DMS 273 (cell line): Measurements from ENCODE around the gene TRIM64.
"Not testable (repeated sequence)": the region's sequence is repeated elsewhere in the genome, so short reads cannot be mapped to it uniquely, and the experiment has no call there.

Source experiments
- DNase-seq: peaks from one replicate; lab custom pipeline; 2025; ENCODE audit not compliant: unreplicated experiment; lab: John Stamatoyannopoulos, UW

The TRIM64 gene, protein sequence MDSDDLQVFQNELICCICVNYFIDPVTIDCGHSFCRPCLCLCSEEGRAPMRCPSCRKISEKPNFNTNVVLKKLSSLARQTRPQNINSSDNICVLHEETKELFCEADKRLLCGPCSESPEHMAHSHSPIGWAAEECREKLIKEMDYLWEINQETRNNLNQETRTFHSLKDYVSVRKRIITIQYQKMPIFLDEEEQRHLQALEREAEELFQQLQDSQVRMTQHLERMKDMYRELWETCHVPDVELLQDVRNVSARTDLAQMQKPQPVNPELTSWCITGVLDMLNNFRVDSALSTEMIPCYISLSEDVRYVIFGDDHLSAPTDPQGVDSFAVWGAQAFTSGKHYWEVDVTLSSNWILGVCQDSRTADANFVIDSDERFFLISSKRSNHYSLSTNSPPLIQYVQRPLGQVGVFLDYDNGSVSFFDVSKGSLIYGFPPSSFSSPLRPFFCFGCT

DNA sequence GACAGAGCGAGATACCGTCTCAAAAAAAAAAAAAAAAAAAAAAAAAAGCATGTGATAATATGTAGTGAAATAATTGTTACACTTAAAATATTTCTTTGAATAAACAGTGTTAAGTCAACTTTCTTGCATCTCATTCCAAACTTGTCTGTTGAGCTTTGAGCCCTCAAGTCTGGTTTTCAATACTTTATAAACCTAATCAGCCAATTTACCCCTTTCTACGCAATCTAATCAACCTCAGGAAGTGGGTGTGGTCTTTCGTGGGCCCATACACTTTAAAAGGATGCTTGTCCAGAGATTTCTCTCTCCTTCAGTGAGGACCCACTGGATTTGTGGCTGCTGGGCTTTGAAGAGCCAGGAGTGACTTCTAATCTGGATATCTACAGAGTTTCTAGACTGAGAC, at the start of gene TRIM64:
TRIM64 (plus strand) TSS at position 301 of the 400 bp plus-strand sequence. CDS start 2,467 bp downstream, outside the sequence.
- DNase-seq = not testable (repeated sequence)

DNA sequence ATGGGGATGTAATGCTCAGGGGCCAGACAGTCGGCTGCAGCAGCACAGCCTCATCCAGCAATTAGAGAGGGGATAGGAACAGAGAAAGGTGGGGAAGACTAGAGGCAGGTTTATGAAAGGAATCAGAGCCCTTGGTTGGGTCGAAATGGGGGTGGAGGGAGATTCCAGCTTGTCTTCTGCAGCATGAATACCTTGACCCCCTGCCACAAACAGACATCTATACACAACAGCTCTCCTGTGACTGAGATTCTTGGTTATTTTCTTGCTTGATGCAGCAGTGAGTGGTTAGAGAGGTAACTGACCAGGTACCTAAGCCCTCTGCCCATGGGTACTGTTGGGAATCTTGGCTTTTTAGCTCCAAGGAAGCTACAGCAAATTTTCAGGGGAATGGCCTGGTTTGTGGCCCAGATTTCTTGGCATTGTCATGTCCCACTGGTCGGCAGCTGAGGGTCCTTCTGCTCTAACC, 43.6 kb upstream of the TRIM64 start, which contains the start of gene TRIM49D1:
TRIM49D1 (minus strand) TSS at position 51 of the 466 bp plus-strand sequence. CDS start 4,535 bp downstream, outside the sequence.
- DNase-seq = no peak

DNA sequence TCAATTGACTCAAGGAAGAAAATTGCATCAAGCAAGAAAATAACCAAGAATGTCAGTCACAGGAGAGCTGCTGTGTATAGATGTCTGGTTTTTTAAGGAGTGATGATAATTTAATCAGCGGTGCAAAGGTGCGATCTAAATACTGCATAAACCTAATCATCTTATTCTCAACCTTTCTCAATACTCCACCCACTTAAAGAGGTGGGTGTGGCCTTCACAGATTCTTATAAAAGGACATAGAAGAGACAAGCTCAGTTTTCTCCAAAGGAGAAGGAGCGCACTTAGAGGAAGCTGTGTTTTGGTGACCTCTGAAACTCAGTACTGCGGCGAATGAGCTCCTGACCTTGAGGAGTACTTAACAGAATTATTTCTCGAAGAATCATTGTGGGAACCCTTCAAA, 42.1 kb upstream of the TRIM64 start, which contains the start of gene TRIM49D2:
TRIM49D2 (plus strand) TSS at position 301 of the 400 bp plus-strand sequence. CDS start 2,698 bp downstream, outside the sequence.
- DNase-seq = not testable (repeated sequence)

DNA sequence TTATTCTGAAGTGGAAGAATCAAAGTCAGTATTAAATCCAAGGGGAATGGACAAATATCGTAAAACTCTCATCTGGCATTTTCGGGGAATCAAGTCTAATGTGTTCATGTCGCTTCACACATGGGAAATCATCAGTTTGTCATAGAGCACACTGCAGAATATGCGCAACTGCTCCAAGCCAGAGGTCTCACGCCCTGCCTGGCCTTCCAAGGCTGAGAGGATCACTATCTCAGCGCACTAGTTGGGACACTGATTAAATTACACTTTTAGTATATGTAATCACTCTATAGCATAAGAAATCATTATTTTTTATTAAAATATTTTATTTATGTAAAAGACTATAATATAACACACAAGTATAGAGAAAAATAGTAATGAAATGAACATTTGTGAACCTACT, 5.0 kb upstream of the TRIM64 start:
- not testable (repeated sequence) for DNase-seq
